M059J (cell line): Measurements from ENCODE around the gene RFFL. TPM values are rescaled to one million over a fixed set of nuclear protein-coding genes. Genes with fewer than 3 reads are reported as not detected.
A peak's percentile ranks its signal among the peaks of the same experiment; 100 is the strongest.
"Not testable (repeated sequence)": the region's sequence is repeated elsewhere in the genome, so short reads cannot be mapped to it uniquely, and the experiment has no call there.

Experiments
- DNase-seq: peaks from one replicate; pipeline ENCODE4 v3.0.0-alpha.2; 2012; ENCODE audit warnings: low read depth
- total RNA-seq: library from RNA; depleted of rRNA; stranded (reverse); fragments of >200 nt; shearing (Covaris generic); gene quantifications from 2 replicates; pipeline ENCODE4 v1.2.3, GENCODE V29; 2014

Gene RFFL
- total RNA-seq, 1 experiment from 2014 or later, result 21.3 TPM

GRCh38 chr17:35003778-35004177 is 59.7 kb downstream of the RFFL start:
- DNase-seq, result no peak

- DNase-seq, result peak; percentile 9
These were observed 60.5 kb downstream of the RFFL start for GRCh38 chr17:35002876-35003551.

DNA sequence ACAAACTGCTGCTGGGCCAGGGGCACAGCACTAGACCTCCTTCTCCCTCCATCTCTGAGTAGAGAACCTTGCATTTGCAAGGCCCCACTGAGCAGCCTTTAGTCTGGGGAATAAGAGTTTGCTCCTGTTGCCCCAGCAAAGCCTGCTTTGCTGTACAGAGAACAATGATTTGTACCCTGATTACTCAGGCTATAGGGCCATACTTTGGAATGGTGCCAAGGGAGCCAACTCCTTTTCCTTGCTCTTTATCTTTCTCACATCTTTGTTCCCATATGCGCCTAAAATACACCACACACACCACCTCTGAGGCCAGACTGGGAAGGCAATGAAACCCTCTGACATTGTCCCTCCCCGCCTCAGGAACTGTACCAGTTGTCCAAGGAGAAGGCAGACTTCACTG is 62.0 kb downstream of the RFFL start:
- DNase-seq, result peak; percentile 7

- not testable (repeated sequence) for DNase-seq
These were observed 62.5 kb downstream of the RFFL start for GRCh38 chr17:35000965-35001364.

DNA sequence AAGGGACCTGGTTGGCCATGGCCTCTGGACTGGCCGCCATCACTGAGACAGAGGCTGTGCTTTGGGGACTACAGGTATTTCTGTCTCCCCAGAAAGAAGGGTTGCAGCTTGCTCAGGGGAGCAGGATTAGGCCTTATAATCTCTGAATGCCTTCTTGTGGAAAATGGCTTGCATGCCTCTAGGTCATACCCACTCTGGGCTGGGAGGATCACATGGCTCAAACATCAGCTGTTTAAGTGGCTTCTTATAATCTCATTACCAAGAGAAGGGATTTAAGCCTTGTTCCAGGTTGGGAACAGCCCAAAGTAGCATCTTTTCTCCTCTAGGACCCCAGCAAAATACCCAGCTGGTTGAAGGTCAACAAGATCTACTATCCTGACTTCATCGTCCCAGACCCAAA is 64.1 kb downstream of the RFFL start:
- no peak for DNase-seq

- DNase-seq, result peak; percentile 58
These were observed 65.3 kb downstream of the RFFL start for GRCh38 chr17:34998205-34998604.

GRCh38 chr17:34997355-34997862 is 66.1 kb downstream of the RFFL start:
- no peak for DNase-seq

DNA sequence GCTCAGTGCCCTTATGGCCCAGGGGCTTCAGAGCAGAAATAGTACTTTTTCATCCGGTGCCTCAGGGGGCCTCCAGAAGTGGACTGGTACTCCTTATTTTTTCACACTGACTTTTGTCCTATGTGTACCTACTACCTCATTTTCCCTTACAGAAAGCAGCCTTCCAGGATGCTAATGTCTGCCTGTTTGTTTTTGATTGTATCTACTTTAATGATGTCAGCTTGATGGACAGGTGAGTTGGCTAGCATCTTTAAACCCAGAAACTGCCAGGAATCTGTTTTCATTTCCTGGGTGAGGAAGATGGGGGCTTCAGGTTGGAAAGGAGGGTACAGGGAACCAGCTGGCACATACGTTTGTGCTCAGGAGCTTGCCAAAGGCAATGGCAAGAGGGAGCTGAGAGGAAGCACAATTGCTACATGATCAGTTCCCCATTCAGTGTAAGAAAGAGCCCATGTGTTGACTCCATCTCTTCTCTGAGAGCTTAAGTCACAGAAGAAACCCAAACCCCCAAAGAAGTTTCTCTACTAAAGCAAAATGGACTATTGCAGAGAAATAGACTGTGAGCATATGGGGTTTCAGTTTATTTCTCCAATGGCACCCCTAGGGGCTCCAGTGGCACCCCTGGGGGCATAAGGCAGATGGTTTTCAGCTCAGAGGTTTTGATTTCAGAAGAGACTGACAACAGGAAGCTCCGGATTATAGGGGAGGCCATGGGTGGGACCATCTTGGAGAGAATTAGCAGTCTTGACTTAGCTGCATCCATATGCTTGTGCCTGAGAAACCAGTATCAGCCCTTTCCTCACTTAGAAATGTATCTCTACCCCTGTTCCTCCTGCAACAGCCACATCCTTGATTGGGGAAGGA is 66.9 kb downstream of the RFFL start:
- no peak for DNase-seq

GRCh38 chr17:34993031-34993430 is 70.5 kb downstream of the RFFL start:
- no peak for DNase-seq

- DNase-seq, result no peak
These were observed 71.9 kb downstream of the RFFL start for GRCh38 chr17:34991606-34992005.

DNA sequence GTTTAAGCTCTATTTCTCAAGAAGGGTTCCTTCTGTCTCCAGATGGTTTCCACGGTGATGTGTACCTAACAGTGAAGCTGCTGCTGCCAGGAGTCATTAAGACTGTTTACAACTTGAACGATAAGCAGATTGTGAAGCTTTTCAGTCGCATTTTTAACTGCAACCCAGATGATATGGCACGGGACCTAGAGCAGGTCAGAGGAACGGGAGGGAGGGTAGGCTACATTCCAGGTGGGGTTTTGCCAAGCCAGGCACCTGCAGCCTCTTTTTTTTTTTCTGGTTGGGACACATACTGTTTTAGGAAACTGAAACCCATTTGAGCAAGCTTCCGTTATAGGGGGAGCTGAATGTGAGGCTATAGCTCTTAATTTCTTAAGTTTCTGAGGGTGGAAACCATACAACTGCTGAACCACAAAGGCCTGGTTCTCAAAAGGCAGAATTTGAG is 72.6 kb downstream of the RFFL start:
- peak; percentile 11 for DNase-seq

- DNase-seq, result no peak
These were observed 74.0 kb downstream of the RFFL start for GRCh38 chr17:34989473-34989872.

GRCh38 chr17:34988644-34989043 is 74.9 kb downstream of the RFFL start:
- no peak for DNase-seq

GRCh38 chr17:34987232-34987631 is 76.3 kb downstream of the RFFL start:
- no peak for DNase-seq

- DNase-seq, result peak; percentile 9
These were observed 81.8 kb downstream of the RFFL start for GRCh38 chr17:34981538-34982241.

- peak; percentile 85 for DNase-seq
These were observed 82.6 kb downstream of the RFFL start for GRCh38 chr17:34980681-34981537.

GRCh38 chr17:34980353-34980680 is 83.2 kb downstream of the RFFL start, which contains the start of gene LIG3:
Gene LIG3 (plus strand): TSS chr17:34980512. CDS start chr17:34983006, 2,494 bp downstream.
- peak; percentile 91 for DNase-seq

- DNase-seq, result peak; percentile 6
These were observed 83.7 kb downstream of the RFFL start for GRCh38 chr17:34979650-34980352.

DNA sequence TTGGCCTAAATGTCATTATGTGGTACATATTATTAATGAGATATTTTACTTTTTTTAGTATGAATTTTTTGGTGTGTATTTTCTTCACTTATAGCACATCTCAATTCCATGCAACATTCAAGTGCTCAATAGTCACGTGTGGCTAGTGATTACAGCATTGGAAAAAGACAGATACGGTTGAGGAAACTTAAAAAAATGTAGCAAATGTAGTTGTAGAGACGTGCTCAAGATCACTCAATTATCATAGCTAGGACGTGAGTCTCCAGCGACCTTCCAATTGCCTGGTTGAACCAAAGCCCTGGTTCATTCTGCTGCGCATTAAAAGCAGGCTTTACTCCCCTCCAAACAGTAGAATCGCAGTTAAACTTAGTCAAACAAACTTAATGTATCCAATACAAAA is 84.4 kb downstream of the RFFL start:
- DNase-seq, result no peak
